Panc1 (cell line): ENCODE results near the gene C12orf54. TPM values are rescaled to one million over a fixed set of nuclear protein-coding genes. Genes with fewer than 3 reads are reported as not detected.

Experiments used
- ATAC-seq: fragments of 200-7000 bp; cut with Tn5 transposase; 2 replicates; pipeline ENCODE4 v1.9.1; 2020; ENCODE audit warnings: mild to moderate bottlenecking, moderate library complexity
- BruUV-seq: library from RNA; stranded (reverse); fragments of 400-500 nt; replicated peaks from 2 replicates; lab custom pipeline; 2021; lab: Mats Ljungman, UMichigan
- CTCF ChIA-PET: fragments of 300-600 bp; sonication (Branson Sonifier 250); formaldehyde crosslinking; loops from one replicate; lab custom pipeline; 2022; ENCODE audit warnings: antibody characterized with exemption; lab: Charles Lee
- POLR2A ChIA-PET: fragments of 300-600 bp; sonication (Branson Sonifier 250); formaldehyde crosslinking; loops from one replicate; lab custom pipeline; 2022; ENCODE audit warnings: antibody characterized with exemption; lab: Charles Lee
- DNase-seq: peaks from one replicate; pipeline ENCODE4 v3.0.0-alpha.2; 2010; ENCODE audit warnings: low read depth, low spot score
- H3K27ac ChIP-seq: 2 replicates; pipeline ENCODE4 v1.5.1; 2011; ENCODE audit warnings: mild to moderate bottlenecking, low read length, inconsistent platforms
- H3K27me3 ChIP-seq: fragments of 200-500 bp; sonication (Bioruptor generic); 2 replicates; pipeline ENCODE4 v1.6.0; 2014; ENCODE audit warnings: low read length, inconsistent platforms; ENCODE audit not compliant: control insufficient read depth, insufficient read depth
- H3K36me3 ChIP-seq: fragments of 200-500 bp; sonication (Bioruptor generic); 2 replicates; pipeline ENCODE4 v1.5.1; 2014; ENCODE audit warnings: inconsistent platforms, mild to moderate bottlenecking, low read length, moderate library complexity; ENCODE audit not compliant: control insufficient read depth, insufficient read depth
- H3K4me1 ChIP-seq: 2 replicates; pipeline ENCODE4 v1.5.1; 2011; ENCODE audit warnings: inconsistent platforms, mild to moderate bottlenecking, low read length, moderate library complexity; ENCODE audit not compliant: control insufficient read depth, insufficient read depth
- H3K4me3 ChIP-seq, 2 experiments: 2 replicates each; pipeline ENCODE4 v1.5.1; 2011 to 2012; ENCODE audit warnings: low read depth in 2 of 2, low read length in 2 of 2, mild to moderate bottlenecking in 2 of 2, inconsistent platforms in 1 of 2, moderate library complexity in 1 of 2
- H3K9me3 ChIP-seq: fragments of 200-500 bp; sonication (Bioruptor generic); 2 replicates; pipeline ENCODE4 v1.5.1; 2014; ENCODE audit warnings: low read depth, mild to moderate bottlenecking, inconsistent platforms, low read length, moderate library complexity; ENCODE audit not compliant: control insufficient read depth, insufficient read depth
- POLR2AphosphoS5 ChIP-seq: IDR thresholded peaks from 2 replicates; pipeline ENCODE4 v1.6.1; 2012; ENCODE audit warnings: mild to moderate bottlenecking, low read depth, low read length, moderate library complexity
- REST ChIP-seq, 2 experiments: IDR thresholded peaks; 2 replicates each; pipeline ENCODE4 v1.6.1; 2011 to 2012; ENCODE audit warnings: low read depth in 2 of 2, control low read depth in 1 of 2, low read length in 1 of 2, mild to moderate bottlenecking in 1 of 2, moderate library complexity in 1 of 2; ENCODE audit not compliant: insufficient read depth in 1 of 2
- SIN3A ChIP-seq: IDR thresholded peaks from 2 replicates; pipeline ENCODE4 v1.6.1; 2012; ENCODE audit warnings: low read depth, mild to moderate bottlenecking, low read length, moderate library complexity, borderline replicate concordance; ENCODE audit not compliant: insufficient read depth
- TCF7L2 ChIP-seq: IDR thresholded peaks from 2 replicates; pipeline ENCODE4 v1.6.1; 2011; ENCODE audit warnings: mild to moderate bottlenecking, low read depth, low read length, inconsistent platforms
- in situ Hi-C: cut with HindIII; loops from 2 replicates; pipeline ENCODE4 v1.10.0; 2016; ENCODE audit warnings: low sequenced_read_pairs, low pct_unique_long_range_greater_than_20kb
- intact Hi-C: fragments of 100-400 bp; cut with micrococcal nuclease; formaldehyde crosslinking; loops from one replicate; pipeline ENCODE4 v1.10.0; 2022; ENCODE audit not compliant: unreplicated experiment
- total RNA-seq: library from RNA; stranded (reverse); gene quantifications from one replicate; pipeline ENCODE4 v1.2.1, GENCODE V29; 2021; ENCODE audit not compliant: unreplicated experiment
- TF ChIP-seq, protein P1 (sequence below): fragments of 450-650 bp; IDR thresholded peaks from 2 replicates; pipeline ENCODE4 v1.5.1; 2017; ENCODE audit warnings: mild to moderate bottlenecking

The C12orf54 gene
- total RNA-seq, 1 experiment from 2014 or later = not detected

GRCh38 chr12:48482930-48483329 lies 632 bp downstream of the C12orf54 start:
- CTCF ChIA-PET = no interaction called here
- no TSS peak for BruUV-seq
- DNase-seq = no peak
- in situ Hi-C loops (no loop called here), intact Hi-C loops (no loop called here)
- Histone ChIP-seq H3K27me3 (peaks cover 20% of the 10 kb centered on the region), H3K27ac (no peak overlapping the region), H3K9me3 (no peaks in the 10 kb centered on the region), H3K4me1 (no peaks in the 10 kb centered on the region), H3K4me3 (no peak overlapping the region), H3K36me3 (no peaks in the 10 kb centered on the region)
- POLR2A ChIA-PET = no interaction called here
- ATAC-seq = no peak
- no peak for TF ChIP-seq TCF7L2

DNA sequence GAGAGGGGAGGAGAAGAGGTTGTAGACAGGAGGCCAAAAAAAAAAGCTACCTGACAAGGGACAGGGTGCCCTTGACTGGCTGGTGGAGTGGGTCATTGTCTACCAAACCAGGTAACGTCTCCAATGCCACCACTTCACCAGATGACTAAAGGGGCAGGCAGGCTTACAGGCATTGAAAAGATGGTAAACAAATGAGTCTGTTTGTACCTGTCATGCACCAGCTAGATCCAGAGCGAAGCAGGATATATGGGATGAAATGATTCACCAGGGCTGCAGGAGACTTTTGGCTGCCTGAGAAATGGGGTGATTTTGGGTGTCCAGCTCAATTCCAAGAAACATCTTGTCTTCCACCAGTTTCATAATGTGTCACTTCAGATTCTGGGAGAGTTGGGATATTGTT lies 4.0 kb downstream of the C12orf54 start:
- Histone ChIP-seq H3K36me3 (no peaks in the 10 kb centered on the region), H3K27ac (no peak overlapping the region), H3K4me3 (no peak overlapping the region), H3K9me3 (no peaks in the 10 kb centered on the region), H3K4me1 (no peaks in the 10 kb centered on the region), H3K27me3 (peaks cover 23% of the 10 kb centered on the region)
- in situ Hi-C loops = no loop called here
- DNase-seq = no peak
- no TSS peak for BruUV-seq
- TF ChIP-seq SIN3A (no peak), TCF7L2 (no peak), REST (IDR thresholded peaks at IDR 0.05; ENCODE audit: insufficient read depth in 1 of 2, low read depth in 2 of 2, low read length in 1 of 2) (no peak), POLR2AphosphoS5 (no peak)
- TF ChIP-seq, protein P1, sequence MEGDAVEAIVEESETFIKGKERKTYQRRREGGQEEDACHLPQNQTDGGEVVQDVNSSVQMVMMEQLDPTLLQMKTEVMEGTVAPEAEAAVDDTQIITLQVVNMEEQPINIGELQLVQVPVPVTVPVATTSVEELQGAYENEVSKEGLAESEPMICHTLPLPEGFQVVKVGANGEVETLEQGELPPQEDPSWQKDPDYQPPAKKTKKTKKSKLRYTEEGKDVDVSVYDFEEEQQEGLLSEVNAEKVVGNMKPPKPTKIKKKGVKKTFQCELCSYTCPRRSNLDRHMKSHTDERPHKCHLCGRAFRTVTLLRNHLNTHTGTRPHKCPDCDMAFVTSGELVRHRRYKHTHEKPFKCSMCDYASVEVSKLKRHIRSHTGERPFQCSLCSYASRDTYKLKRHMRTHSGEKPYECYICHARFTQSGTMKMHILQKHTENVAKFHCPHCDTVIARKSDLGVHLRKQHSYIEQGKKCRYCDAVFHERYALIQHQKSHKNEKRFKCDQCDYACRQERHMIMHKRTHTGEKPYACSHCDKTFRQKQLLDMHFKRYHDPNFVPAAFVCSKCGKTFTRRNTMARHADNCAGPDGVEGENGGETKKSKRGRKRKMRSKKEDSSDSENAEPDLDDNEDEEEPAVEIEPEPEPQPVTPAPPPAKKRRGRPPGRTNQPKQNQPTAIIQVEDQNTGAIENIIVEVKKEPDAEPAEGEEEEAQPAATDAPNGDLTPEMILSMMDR = no peak
- ChIA-PET CTCF (no interaction called here), POLR2A (interaction anchor here (0.6 kb wide), 1 partner anchor 80 kb away, joined by 3 read pairs; no protein-coding TSS in a partner anchor)
- intact Hi-C loops = no loop called here
- no peak for ATAC-seq

- Histone ChIP-seq H3K4me1 (no peaks in the 10 kb centered on the region), H3K4me3 (no peak overlapping the region), H3K9me3 (no peaks in the 10 kb centered on the region), H3K27me3 (peaks cover 22% of the 10 kb centered on the region), H3K27ac (no peak overlapping the region), H3K36me3 (no peaks in the 10 kb centered on the region)
- TF ChIP-seq SIN3A (no peak), REST (IDR thresholded peaks at IDR 0.05; ENCODE audit: insufficient read depth in 1 of 2, low read depth in 2 of 2, low read length in 1 of 2) (no peak), POLR2AphosphoS5 (no peak), TCF7L2 (no peak)
- TF ChIP-seq, protein P1 = no peak
- CTCF ChIA-PET = no interaction called here
- in situ Hi-C loops = no loop called here
- ATAC-seq = no peak
- BruUV-seq = no TSS peak
- POLR2A ChIA-PET = interaction anchor here (0.6 kb wide), 1 partner anchor 80 kb away, joined by 3 read pairs; no protein-coding TSS in a partner anchor
- intact Hi-C loops = no loop called here
- DNase-seq = no peak
Measured at GRCh38 chr12:48486679-48487078, 4.4 kb downstream of the C12orf54 start.
